PC-9 (cell line): ENCODE measurements around the gene USP44.

Experiments
- CTCF ChIP-seq: fragments of 200-600 bp; sonication (generic); conservative IDR thresholded peaks from 2 replicates; pipeline ENCODE4 v1.6.1; 2017; ENCODE audit warnings: mixed run types, antibody characterized with exemption, mild to moderate bottlenecking, moderate library complexity
- EZH2 ChIP-seq: fragments of 200-600 bp; sonication (generic); IDR thresholded peaks from 2 replicates; pipeline ENCODE4 v1.8.0; 2017; ENCODE audit warnings: antibody characterized with exemption, low read depth

DNA sequence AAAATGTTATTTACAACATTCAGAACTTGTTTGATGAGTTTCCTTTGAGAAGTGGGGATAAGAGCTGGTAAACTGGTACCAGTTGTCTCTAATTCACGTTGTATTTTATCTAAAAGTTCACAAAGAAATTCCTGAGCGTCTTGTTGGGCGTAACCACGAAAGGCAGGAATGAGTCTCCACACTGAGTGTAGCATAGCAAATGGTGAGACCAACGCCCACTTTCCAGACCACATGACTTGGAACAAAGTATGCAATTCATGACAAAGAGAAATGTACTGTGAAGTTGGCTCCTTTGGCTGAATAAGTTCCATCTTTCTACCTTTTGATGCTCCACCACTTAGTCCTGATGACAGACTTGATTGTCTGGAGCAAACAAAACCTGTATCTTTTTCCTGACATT lies 18.4 kb downstream of the USP44 start:
- TF ChIP-seq CTCF, result no peak
- no peak for TF ChIP-seq EZH2
